NCI-H2196 (cell line): ENCODE data around the gene CHPF2.
A peak's percentile ranks its signal among the peaks of the same experiment; 100 is the strongest.

Source experiments
- DNase-seq: peaks from one replicate; lab custom pipeline; 2025; ENCODE audit not compliant: unreplicated experiment; lab: John Stamatoyannopoulos, UW

The CHPF2 gene

GRCh38 chr7:151260471-151260870 lies 28.2 kb downstream of the CHPF2 start:
- DNase-seq = no peak

DNA sequence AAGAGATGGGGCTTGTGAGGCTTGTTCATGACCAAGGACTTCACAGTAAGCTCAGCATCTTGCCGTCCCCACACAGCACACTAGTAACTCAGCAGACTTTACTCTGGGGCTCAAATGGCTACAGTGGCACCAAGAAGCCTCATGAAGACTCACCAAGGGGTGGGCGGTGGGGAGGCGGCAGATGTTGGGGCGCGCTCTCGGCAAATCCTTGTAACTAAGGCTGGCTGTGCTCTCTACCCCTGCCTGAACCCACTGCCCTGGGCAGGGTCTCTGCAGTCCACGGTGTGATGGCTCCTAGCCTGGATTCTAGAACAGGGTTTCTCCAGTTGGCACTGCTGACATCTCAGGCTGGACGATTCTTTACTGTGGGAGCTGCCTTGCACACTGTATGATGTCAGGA lies 28.6 kb downstream of the CHPF2 start:
- DNase-seq = no peak

DNA sequence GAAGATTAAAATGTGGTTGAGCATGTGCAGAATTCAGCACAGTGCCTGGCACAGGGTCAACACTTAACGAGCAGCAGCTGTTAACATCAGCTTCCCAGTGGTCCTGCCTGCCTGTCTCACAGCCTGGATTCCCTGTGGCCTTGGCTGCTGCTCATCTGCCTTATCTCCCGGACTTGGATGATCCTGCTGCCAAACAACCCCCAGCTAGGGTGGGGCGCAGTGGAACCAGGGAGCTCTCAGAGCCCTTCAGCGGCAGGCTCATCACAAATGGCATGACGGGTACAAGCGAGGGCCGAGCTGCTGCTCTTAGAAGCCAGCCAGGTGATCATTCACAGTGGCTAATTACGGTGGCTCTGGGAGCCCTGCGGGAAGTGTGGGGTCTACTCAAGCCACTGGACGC lies 29.2 kb downstream of the CHPF2 start:
- DNase-seq = no peak

- no peak for DNase-seq
Measured at GRCh38 chr7:151264615-151265014, 32.3 kb downstream of the CHPF2 start.

- no peak for DNase-seq
Measured at GRCh38 chr7:151265351-151265931, 33.2 kb downstream of the CHPF2 start.

GRCh38 chr7:151269511-151269910 lies 37.2 kb downstream of the CHPF2 start:
- DNase-seq = no peak

- no peak for DNase-seq
Measured at GRCh38 chr7:151271699-151272355, 39.5 kb downstream of the CHPF2 start.

DNA sequence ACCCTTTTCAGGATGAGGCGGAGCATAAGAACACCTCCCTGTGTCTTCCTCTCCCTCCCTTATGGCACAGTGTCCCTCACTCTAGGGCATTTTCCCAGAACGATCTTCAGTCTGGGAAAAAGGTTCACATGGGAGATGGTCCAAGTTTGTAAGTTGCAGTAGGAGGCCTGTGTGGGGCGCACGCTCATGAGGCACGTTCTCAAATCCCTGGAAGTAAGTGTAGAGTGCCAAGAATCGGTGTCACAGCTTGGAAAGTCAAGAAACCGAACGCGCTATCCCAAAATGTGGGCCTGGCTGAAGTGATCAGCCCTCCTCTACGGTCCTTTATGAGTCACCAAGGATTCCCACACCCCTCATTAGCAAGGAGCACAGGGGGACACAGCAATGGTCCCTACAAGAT lies 40.1 kb downstream of the CHPF2 start:
- no peak for DNase-seq

DNA sequence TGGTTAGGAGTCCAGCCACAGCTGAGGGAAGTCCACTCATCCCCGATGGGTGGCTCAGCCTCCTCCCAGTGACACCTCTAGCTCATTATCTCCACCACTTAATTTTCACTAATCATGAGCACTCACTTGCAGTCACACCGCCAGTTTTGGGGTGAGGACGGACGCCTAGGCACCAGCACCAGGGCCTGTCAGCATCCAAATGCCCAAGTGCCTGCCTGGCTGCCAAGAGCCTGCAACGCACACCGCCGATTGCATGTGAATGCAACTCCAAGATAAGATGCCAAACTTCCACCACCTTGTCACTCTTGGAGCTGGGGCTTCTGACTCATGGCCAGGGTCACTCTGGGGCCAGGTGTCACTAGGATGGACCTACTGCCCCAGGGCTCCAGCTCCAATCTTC lies 40.6 kb downstream of the CHPF2 start:
- DNase-seq = no peak

- DNase-seq = no peak
Measured at GRCh38 chr7:151273651-151274390, 41.5 kb downstream of the CHPF2 start.

- no peak for DNase-seq
Measured at GRCh38 chr7:151274396-151274795, 42.1 kb downstream of the CHPF2 start.

DNA sequence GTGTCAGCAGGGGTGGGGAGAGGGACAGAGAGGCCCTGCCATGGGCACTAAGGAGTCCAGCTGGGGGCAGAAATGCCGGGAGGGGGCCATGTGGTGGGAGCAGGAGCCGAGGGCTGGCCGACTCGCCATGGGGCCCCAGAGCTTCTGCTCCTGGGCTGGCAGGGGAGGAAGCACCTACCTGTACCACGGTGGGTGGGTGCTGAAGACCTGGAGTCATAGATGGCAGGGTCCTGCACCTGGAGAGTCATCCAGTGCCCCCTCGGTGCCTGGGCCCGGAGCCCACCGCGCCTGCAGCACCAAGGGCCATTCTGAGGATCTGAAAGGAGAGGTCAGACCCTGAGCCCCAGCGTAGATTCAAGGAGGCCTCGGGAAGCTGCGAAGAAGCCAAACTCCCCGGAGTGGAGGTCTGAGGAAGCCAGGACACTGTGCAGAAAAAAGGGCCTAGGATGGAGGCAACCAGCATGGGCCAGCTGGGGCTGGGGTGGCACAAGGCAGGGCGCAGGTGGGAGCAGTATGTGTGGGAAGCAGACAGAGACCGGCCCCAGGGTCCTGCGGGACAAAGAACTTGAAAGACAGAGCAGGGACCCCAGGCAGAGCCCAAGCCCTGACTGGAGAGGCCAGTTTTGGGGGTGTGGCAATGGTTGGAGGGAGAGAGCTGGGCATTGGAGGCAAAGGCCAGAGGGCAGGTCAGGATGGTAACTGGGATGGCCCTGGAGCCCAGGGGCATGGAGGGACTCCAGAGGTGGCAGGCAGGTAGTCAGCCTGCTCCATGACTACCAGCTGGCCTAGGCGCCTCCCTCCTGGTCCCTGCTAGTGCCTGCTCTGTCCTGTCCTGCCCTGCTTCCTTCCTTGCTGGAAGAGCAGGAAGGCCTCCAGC lies 42.9 kb downstream of the CHPF2 start:
- no peak for DNase-seq

GRCh38 chr7:151275813-151276577 lies 43.7 kb downstream of the CHPF2 start:
- DNase-seq = peak; percentile 34

DNA sequence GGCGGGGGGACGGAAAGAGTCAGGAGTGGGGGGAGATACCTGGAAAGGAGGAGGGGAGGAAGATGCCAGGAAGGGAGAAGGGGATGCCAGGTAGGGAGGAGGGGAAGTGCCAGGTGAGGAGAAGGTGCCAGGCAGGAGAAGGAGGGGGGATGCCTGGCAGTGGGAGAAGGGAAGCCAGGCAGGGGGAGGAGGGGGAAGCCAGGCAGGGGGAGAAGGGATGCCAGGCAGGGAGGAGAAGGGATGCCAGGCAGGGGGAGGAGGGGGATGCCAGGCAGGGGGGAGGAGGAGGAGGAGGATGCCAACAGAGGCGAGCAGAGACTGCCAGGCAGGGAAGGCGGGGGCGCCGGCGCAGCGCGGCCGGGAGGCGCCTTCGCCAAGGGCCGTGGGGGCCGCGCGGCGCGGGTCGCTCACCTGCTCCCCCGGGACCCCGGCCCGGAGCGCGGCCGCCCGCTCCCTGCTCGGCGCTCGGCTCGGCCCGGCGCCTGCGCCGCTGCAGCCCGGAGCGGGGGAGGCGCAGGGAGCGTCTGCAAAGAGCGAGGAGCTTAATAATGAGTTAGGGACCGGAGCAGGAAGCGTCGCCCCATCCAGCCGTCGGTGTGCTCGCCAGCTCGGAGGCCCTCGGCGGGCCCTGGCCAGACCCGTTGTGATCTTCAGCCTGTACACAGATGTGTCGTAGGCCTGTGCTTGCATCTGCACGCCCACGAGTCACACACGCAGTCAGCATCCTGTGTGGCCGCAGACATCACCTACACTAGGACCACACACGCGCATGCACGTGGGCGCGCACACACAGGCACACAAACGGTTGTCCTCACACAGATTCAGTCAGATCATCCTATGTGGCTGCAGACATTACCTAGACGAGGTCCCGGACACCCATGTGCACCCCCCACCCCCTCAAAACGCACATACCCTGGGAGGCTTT lies 44.6 kb downstream of the CHPF2 start:
- peak; percentile 35 for DNase-seq

DNA sequence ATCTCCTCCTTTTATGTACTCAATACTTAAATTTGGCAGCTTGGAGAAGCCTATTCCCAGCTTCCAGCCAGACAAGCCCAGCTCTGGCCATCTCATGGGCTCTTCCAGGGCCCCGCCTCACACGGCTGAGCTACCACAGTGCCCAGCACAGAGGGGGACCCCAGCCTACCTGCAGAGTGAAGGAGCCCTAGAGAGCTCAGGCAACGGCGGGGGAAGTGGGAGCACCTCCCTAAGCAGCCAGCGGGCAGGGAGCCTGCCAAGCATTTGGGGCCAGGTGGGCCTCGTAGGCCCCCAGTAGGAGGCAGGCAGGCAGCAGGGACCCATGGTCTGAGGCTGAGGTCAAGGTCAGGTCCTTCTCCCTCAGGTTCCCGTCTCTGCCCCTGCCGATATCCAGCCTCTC lies 45.3 kb downstream of the CHPF2 start:
- no peak for DNase-seq

GRCh38 chr7:151278949-151279348 lies 46.7 kb downstream of the CHPF2 start:
- DNase-seq = no peak

GRCh38 chr7:151279868-151280267 lies 47.6 kb downstream of the CHPF2 start:
- no peak for DNase-seq

DNA sequence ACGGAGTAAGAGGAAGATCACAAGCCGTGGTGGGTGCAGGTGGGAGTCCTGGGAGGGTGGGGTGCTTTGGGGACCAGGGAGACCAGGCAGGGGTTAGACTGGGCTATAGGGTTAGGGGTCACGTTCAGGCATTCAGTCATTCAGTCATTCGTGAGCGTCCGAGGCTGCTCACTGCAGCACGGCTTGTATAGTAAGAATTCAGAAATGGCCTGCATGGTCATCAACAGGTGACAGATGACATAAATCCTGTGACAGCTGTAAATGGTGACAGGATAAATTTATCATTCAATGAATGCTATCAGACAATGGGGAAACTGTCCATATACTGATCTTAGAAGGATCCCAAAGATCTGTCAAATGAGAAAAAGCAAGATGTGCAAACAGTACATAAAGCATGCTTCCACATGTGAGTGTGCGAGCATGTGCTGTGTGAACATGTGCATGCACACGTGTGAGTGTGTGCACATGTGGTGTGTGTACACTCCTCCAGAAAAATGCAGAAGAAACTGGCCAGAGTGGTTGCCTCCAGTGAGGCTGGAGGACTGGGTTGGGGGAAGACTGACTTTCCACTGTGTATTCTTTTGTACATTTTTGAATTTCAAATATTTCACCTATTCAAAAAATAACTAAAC lies 48.2 kb downstream of the CHPF2 start:
- DNase-seq = no peak

GRCh38 chr7:151281686-151282085 lies 49.4 kb downstream of the CHPF2 start:
- no peak for DNase-seq
